ENCODE data around the gene LSM3.

The LSM3 gene

GRCh38 chr3:14143271-14144225, 35.1 kb upstream of the LSM3 start:
- no peak for DNase-seq

GRCh38 chr3:14144423-14145075, 34.1 kb upstream of the LSM3 start:
- DNase-seq = peak; percentile 46 to 90 (median 75)

DNA sequence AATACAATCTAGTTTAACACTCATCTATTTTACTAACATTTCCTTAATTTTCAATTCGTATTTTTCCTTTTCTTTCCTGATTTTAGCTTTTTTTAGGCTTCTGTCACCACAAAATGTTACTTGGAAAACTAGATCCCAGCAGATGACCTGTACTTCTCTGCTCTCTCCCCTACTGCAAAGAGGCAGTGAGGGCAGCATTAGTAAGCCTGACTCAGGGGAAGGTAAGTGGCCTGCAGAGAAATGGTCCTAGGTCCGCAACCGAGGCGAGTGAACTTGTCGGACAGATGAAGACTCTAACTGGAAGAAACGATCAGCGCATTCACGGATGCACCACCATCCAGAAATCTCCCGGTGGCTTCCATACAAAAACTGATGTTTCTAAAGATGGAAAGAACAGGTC, 33.4 kb upstream of the LSM3 start:
- DNase-seq = no peak

GRCh38 chr3:14145670-14146380, 32.8 kb upstream of the LSM3 start:
- no peak for DNase-seq

DNA sequence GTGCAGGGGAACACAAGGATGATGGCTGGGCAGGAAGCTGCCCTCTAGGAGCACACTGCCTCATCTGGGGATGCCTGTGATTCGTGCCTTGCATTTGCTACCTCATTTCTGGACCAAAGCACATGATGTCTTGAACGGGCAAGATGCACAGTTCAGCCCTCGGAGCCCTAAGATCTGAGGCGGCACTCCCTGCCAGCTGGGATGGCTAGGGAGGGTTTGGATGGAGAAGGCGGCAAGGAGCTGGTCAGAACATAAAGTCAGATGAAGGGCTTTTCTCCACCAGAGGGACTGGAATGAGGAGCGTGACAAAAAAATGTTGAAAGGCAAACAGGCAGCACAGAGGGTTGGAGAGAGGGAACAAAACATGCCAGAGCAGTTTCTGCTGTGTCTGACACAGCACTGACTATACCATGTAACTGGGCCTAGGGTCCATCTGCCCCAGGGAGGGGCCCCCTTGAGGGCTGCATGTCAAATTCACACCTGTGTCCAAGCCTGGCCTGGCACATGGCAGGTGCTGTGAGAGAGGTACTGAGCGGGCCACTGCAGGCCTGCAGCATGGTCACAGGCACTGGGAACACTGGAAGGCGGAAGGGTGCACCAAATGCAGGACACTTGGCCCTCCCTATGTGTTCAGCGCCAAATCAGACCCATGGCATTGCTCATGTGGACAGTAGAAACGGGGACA, 32.1 kb upstream of the LSM3 start:
- no peak for DNase-seq

GRCh38 chr3:14147066-14147435, 31.6 kb upstream of the LSM3 start:
- DNase-seq = no peak

DNA sequence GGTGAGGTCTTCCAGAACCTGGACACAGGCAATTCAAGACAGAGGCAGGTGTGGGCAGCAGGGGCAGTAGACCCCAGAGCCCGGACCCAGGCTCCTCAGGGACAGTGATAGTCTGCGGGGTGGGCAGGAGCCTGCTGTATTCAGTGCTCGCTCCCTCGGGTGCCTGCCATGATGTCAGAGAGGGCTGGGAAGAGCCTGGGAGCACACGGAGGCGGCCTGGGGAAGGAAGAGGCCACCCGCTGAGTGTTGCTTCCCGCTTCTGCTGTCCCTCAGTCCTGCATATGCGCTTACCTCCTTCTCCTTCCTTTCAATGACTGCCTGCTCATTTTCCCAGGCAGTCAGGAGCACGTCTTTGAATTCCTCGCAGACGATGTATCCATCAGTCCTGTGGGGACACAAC, 31.0 kb upstream of the LSM3 start:
- no peak for DNase-seq

GRCh38 chr3:14148041-14148985, 30.3 kb upstream of the LSM3 start:
- DNase-seq = no peak

DNA sequence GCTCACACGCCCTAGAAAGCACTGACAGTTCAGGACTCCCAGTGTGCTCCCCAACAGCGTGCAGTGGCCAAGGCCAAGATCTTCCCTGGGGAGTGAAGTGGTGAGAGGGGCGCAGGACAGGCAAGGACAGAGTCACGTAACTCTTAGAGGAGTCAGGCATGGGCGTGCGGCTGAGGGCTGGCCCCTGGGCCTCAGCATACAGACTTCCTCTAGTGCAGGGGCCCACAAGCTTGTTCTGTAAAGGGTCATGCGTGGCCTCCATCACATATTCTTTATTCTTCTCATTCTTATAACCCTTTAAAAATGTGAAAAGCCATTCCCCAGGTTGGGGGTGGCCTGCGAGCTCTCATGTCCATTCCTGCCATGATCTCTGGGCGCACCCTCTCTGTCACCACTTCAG, 28.5 kb upstream of the LSM3 start:
- DNase-seq = no peak

DNA sequence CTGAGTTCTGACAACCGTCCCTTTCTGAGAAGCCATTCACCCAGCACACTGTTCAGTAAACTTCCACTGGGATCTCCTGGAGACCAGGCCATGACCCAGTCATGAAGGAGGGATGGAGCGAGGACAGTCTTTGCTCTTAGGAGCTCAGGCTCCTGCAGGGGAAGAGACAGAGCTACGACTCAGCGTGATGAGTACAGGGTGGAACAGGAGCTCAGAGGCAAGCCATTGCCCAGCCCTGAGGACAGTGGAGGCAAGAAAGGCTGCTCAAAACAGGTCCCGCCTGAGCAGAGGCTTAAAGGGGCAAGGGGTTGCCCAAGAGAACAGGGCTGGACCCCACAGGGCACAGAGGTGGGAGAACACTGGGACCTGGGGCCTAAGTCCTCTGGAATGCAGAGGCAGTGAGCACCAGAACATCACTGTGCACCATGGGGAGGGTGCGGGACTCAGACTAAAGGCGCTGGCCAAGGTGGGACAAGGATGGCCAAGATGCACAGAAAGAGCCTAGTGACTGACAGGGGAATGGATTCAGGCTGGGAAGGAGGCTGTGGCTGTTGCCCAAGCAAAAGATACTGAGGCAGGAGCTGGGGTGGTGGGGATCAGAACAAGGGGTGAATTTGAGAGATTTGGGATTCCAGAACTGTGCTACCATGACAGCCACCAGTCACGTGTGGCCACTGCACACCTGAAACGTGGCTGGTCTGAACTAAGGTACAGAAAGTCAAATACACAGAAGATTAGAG, 28.0 kb upstream of the LSM3 start:
- DNase-seq = no peak

DNA sequence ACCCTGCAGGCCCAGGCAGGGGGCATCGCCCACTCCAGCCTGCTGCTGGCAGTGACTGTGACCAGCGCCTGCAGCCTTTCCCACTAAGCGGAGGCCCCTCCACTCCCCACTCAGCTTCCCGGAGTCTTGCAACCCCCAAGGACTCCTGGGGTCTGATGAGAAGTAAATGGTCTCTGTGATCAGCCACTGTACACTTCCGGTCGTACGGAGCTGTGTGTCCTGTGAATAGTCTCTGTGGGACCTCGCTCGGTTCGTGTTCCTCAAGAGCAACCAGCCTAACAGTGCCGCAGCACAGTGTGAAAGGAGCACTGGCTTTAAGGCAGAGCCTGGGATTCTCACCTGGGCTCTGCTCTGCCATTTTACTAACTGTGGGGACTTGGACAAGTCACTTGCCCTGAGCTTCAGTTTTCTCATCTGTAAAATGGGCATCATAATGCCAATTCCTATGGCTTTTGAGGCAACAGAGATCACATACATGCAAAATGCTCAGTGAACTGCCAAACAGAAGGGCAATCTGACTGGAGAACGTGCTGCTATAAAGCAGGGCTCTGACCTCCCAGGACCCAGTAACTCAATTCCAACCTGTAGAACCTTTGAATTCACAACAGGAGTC, 27.0 kb upstream of the LSM3 start:
- DNase-seq = no peak

- DNase-seq = no peak
Measured at GRCh38 chr3:14152233-14152962, 26.2 kb upstream of the LSM3 start.

- no peak for DNase-seq
Measured at GRCh38 chr3:14152963-14153355, 25.7 kb upstream of the LSM3 start.

DNA sequence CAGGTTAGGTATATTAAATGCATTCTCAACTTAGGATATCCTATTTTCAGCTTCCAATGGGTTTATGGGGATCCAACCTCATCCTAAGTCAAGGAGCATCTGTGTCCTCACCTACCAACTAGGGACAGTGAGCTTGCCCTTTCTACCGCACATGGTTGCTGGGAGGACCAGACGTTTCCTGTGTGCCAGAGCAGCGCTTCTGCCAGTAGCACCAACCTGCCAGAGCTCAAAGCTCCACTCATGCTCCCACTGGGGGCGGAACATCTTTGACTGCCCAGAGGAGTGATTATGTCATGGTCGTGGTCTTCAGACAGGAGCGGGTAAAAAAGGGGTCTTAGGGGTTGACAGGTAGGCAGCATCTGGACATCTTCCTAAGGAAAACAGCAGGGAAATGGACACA, 25.0 kb upstream of the LSM3 start:
- no peak for DNase-seq

GRCh38 chr3:14154276-14154675, 24.3 kb upstream of the LSM3 start:
- DNase-seq = no peak

DNA sequence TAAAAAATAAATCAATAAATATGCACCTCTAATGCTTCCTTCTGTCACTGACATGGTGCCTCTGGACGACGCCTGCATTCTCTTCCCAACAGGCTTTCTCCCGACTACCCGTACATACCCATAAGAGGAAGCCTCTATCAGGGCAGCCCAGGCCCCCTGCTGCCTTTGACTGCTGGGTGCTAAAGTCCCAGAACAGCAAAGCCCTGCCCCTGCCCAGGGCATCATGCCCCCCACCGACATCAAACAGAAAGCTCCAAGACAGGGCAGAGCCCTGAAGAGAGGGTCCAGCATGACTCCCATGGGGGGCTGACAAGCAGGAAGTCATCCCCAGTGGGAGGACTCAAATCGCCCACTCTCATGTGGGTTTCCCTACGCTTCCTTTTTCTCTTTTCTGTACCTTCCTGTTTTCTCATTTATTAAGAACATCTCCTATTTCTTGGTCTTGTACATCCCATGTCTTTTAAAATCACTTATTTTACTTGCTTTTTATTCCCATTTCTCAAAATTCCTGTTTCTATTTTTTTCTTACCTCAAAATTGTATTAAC, 23.6 kb upstream of the LSM3 start:
- no peak for DNase-seq

GRCh38 chr3:14156201-14156600, 22.4 kb upstream of the LSM3 start:
- no peak for DNase-seq

DNA sequence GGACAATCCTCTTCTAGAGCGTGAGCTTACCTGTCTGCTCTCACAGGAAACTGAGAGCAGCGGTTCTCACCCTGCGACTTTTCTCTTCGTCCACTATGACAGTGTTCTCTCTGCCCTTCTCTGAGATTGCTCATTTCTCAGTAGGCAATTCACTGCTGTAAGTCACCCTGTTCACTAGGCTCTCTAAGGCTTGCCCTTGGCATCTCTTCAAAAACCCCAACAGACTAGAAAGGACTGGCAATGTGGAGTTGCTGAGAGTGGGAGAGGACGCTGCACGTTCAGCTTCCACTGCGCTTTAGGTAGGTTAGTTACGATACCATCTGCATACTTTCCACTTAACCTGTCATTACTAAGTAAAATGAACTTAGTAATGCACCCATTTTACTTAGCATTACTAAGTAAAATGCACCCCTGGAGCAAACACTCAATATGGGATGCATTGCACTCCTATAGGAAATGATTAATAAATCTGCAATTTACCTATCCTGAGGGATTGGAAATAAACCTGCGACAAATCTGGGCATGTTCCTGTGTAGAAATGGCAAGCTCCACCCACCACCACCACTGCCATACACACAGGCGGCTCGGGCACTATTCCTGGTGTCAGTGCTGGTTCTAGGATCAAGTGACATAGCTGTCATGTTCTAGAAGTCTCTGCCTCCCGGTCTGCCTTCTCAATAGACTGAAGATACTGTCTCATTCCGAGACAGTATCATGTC, 21.6 kb upstream of the LSM3 start:
- DNase-seq = no peak

DNA sequence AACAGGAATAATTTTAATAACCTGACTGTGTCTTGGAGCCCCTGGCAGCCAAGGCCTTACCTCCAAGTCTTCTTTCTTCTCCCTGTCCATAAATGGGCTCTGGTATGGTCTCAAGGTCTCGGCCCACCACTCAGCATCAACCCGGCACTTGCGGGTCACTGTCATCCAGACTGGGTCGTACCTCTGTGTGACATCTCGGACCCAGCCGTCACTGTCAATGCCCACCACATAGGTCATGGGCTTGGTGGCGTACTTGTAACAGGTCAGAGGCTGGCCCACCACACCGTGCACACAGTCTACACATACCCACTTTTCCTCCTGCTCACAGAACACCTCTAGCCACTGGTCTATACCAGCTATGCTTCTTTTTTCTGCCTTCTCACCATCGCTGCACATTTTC, 20.7 kb upstream of the LSM3 start:
- DNase-seq = no peak

Data from T-helper 1 cell (primary cell).